ENCODE measurements around the gene RPS28. TPM values are rescaled to one million over a fixed set of nuclear protein-coding genes. Genes with fewer than 3 reads are reported as not detected.

The RPS28 gene
- polyA plus RNA-seq, 2 of the 4 experiments (the other 2 are of a cell fraction) = 374 to 404 TPM

GRCh38 chr19:8323781-8324185 is 2.5 kb downstream of the RPS28 start:
- no peak overlapping the region; a peak in 1 of 6 replicates for H3K27ac ChIP-seq
- H3K4me2 ChIP-seq = peak overlapping the region; percentile 72; the same call in 2 of the 3 replicates
- no peaks in the 10 kb centered on the region for H3K9me3 ChIP-seq
- ChIA-PET POLR2A (interaction anchor here (2.0 kb wide), 1 partner anchor 11 kb away, joined by 17 read pairs; no protein-coding TSS in a partner anchor), CTCF (interaction anchor here (1.0 to 1.3 kb wide), 2 partner anchors 11 to 30 kb away, joined by 3 to 5 read pairs; no protein-coding TSS in a partner anchor)
- H3K4me1 ChIP-seq = peaks cover 22% of the 10 kb centered on the region
- 100% methylated on average over 1 of the region's 1 CpG for WGBS (ENCODE audit: missing lambda C conversion rate)
- no peak for DNase-seq (ENCODE audit: low read depth in 1 of 2, low spot score in 1 of 2)
- FAIRE-seq = no peak
- no peak for ATAC-seq
- TF ChIP-seq BCL3 (IDR thresholded peaks at IDR 0.05) (no peak), JUN (IDR thresholded peaks at IDR 0.05) (0 out of 5 replicates have a peak, but pooled peaks of 1 of the 2 experiments have one; percentile 13), CHD2 (IDR thresholded peaks at IDR 0.05; ENCODE audit: low read length, partially characterized antibody) (no peak)
- H3K4me3 ChIP-seq = 0 out of 3 replicates have a peak overlapping the region, but pooled peaks have one; percentile 100

- 80% methylated on average over 1 of the region's 17 CpGs for WGBS (ENCODE audit: missing lambda C conversion rate)
- ATAC-seq (peak; percentile 15 to 19; a peak in 2 of 6 replicates), DNase-seq (ENCODE audit: low read depth in 1 of 2, low spot score in 1 of 2) (no peak), FAIRE-seq (no peak)
- Histone ChIP-seq H3K9me3 (no peaks in the 10 kb centered on the region), H3K4me1 (peaks cover 22% of the 10 kb centered on the region), H3K27ac (no peak overlapping the region), H3K4me3 (no peak overlapping the region), H3K4me2 (no peak overlapping the region; the same call in 2 of the 3 replicates)
- ChIA-PET CTCF (interaction anchor here (1.0 to 2.5 kb wide), 3 partner anchors 10 to 30 kb away, joined by 3 to 14 read pairs (median 5); no protein-coding TSS in a partner anchor), POLR2A (interaction anchor here (2.0 kb wide), 1 partner anchor 11 kb away, joined by 17 read pairs; no protein-coding TSS in a partner anchor)
- no peak for TF ChIP-seq KDM5A (IDR thresholded peaks at IDR 0.05)
- no peak for TF ChIP-seq HMGXB4 (CRISPR knock-in tag; IDR thresholded peaks at IDR 0.05; ENCODE audit: borderline replicate concordance)
- TF ChIP-seq POLR2AphosphoS2 (conservative IDR thresholded peaks at IDR 0.05; ENCODE audit: low read length) = peak; percentile 64; the same call in 1 of the 2 replicates
- 0 out of 5 replicates have a peak, but pooled peaks of 1 of the 2 experiments have one; percentile 32 for TF ChIP-seq JUN (IDR thresholded peaks at IDR 0.05)
- TF ChIP-seq POLR2A (IDR thresholded peaks at IDR 0.05; ENCODE audit: low read length) = peak; percentile 5; the same call in 1 of the 2 replicates
Measured at GRCh38 chr19:8324186-8325050, 3.1 kb downstream of the RPS28 start.

GRCh38 chr19:8325454-8325853 is 4.2 kb downstream of the RPS28 start:
- ChIA-PET POLR2A (no interaction called here), CTCF (interaction anchor here (0.5 to 2.5 kb wide), 3 partner anchors 10 to 29 kb away, joined by 3 to 14 read pairs (median 9); no protein-coding TSS in a partner anchor)
- 74% methylated on average over 3 of the region's 3 CpGs for WGBS (ENCODE audit: missing lambda C conversion rate)
- no peak for ATAC-seq
- no peak overlapping the region for H3K4me3 ChIP-seq
- no peak overlapping the region for H3K27ac ChIP-seq
- H3K9me3 ChIP-seq = no peaks in the 10 kb centered on the region
- DNase-seq (ENCODE audit: low read depth in 1 of 2, low spot score in 1 of 2) = no peak
- H3K4me1 ChIP-seq = peaks cover 13% of the 10 kb centered on the region
- no peak overlapping the region for H3K4me2 ChIP-seq
- FAIRE-seq = no peak
- TF ChIP-seq RAD21 (conservative IDR thresholded peaks at IDR 0.05 in 1 of 2, IDR thresholded peaks at IDR 0.05 in 1 of 2) = no peak
- TF ChIP-seq CEBPB (IDR thresholded peaks at IDR 0.05) = no peak
- TF ChIP-seq KDM5A (IDR thresholded peaks at IDR 0.05) = no peak
- no peak for TF ChIP-seq CHD4 (IDR thresholded peaks at IDR 0.05; ENCODE audit: borderline replicate concordance)
- TF ChIP-seq RCOR1 (IDR thresholded peaks at IDR 0.05; ENCODE audit: low read depth, low read length) = no peak
- TF ChIP-seq CHD2 (IDR thresholded peaks at IDR 0.05; ENCODE audit: low read length, partially characterized antibody) = no peak
- TF ChIP-seq HOXB13 (CRISPR knock-in tag; IDR thresholded peaks at IDR 0.05; ENCODE audit: low read depth) = no peak
- TF ChIP-seq MAX (IDR thresholded peaks at IDR 0.05) = no peak
- no peak for TF ChIP-seq CTCF (IDR thresholded peaks at IDR 0.05)
- TF ChIP-seq SREBF2 (IDR thresholded peaks at IDR 0.05) = no peak
- no peak for TF ChIP-seq MYC (IDR thresholded peaks at IDR 0.05; ENCODE audit: borderline replicate concordance, low read length)
- TF ChIP-seq FOSL2 (IDR thresholded peaks at IDR 0.05) = no peak
- no peak for TF ChIP-seq FOSL2 (CRISPR knock-in tag; IDR thresholded peaks at IDR 0.05)
- TF ChIP-seq TP53 (CRISPR knock-in tag; IDR thresholded peaks at IDR 0.05) = no peak
- no peak for TF ChIP-seq RARB (CRISPR knock-in tag; IDR thresholded peaks at IDR 0.05)
- TF ChIP-seq FOSB (CRISPR knock-in tag; IDR thresholded peaks at IDR 0.05) = no peak
- no peak for TF ChIP-seq ELK1 (IDR thresholded peaks at IDR 0.05; ENCODE audit: low read depth, low read length)
- no peak for TF ChIP-seq NFE2L2 (conservative IDR thresholded peaks at IDR 0.05; ENCODE audit: low read length)

All from A549 (cell line).